ENCODE measurements around the gene ZNF534.

DNA sequence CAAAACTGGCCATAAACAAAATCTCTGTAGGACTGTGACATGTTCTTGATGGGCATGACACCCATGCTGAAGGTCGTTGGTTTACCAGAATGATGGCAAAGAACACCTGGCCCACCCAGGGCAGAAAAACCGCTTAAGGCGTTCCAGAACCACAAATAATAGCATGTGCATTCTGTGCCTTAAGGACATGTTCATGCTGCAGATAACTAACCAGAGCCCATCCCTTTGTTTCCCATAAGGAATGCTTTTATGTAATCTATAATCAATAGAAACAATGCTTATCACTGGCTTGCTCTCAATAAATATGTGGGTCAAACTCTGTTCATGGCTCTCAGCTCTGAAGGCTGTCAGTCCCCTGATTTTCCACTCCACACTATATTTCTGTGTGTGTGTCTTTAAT is 13.2 kb downstream of the ZNF534 start:
- TF ChIP-seq, protein P1, sequence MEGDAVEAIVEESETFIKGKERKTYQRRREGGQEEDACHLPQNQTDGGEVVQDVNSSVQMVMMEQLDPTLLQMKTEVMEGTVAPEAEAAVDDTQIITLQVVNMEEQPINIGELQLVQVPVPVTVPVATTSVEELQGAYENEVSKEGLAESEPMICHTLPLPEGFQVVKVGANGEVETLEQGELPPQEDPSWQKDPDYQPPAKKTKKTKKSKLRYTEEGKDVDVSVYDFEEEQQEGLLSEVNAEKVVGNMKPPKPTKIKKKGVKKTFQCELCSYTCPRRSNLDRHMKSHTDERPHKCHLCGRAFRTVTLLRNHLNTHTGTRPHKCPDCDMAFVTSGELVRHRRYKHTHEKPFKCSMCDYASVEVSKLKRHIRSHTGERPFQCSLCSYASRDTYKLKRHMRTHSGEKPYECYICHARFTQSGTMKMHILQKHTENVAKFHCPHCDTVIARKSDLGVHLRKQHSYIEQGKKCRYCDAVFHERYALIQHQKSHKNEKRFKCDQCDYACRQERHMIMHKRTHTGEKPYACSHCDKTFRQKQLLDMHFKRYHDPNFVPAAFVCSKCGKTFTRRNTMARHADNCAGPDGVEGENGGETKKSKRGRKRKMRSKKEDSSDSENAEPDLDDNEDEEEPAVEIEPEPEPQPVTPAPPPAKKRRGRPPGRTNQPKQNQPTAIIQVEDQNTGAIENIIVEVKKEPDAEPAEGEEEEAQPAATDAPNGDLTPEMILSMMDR (tag by site-specific recombination; IDR thresholded peaks at IDR 0.05): no peak
- no peak for TF ChIP-seq ZNF311 (tag by site-specific recombination; IDR thresholded peaks at IDR 0.05; ENCODE audit: borderline replicate concordance)
- TF ChIP-seq ZNF747 (tag by site-specific recombination; IDR thresholded peaks at IDR 0.05): no peak
- no peak for TF ChIP-seq ZNF792 (tag by site-specific recombination; IDR thresholded peaks at IDR 0.05)
- TF ChIP-seq ZNF18 (tag by site-specific recombination; IDR thresholded peaks at IDR 0.05): no peak
- TF ChIP-seq ZNF292 (tag by site-specific recombination; IDR thresholded peaks at IDR 0.05; ENCODE audit: borderline replicate concordance, low read depth): no peak
